Umbilical cord (tissue), 1 donor: Measurements from ENCODE around the gene SUCNR1. TPM values are rescaled to one million over a fixed set of nuclear protein-coding genes. Genes with fewer than 3 reads are reported as not detected.

Experiments
- total RNA-seq: library from RNA; depleted of rRNA; stranded (reverse); fragments of >200 nt; gene quantifications from one replicate; pipeline ENCODE4 v1.2.3, GENCODE V29; 2014; ENCODE audit warnings: low replicate concordance; ENCODE audit not compliant: insufficient read depth

SUCNR1 gene
- total RNA-seq, 1 donor from 2014 or later = 1.4 TPM

Other genes with a start within 250 kb of the SUCNR1 start
- 8.7 TPM for gene AADACL2, start 139.7 kb upstream of the SUCNR1 start, total RNA-seq
- not detected for gene AADAC, start 59.5 kb upstream of the SUCNR1 start, total RNA-seq